Activated CD4-positive, alpha-beta T cell treated with anti-CD3 and anti-CD28 coated beads for 4 hours (primary cell): ENCODE results near the gene PDE2A.
A peak's percentile ranks its signal among the peaks of the same experiment; 100 is the strongest.

Experiments
- DNase-seq, 2 donors: peaks; one replicate each; pipeline ENCODE4 v3.0.0-alpha.2; 2020

Gene PDE2A

GRCh38 chr11:72587696-72588095 lies 86.5 kb downstream of the PDE2A start:
- DNase-seq = no peak

- DNase-seq = no peak
These were observed 87.7 kb downstream of the PDE2A start for GRCh38 chr11:72586321-72587090.

GRCh38 chr11:72585762-72586311 lies 88.4 kb downstream of the PDE2A start:
- DNase-seq = peak; percentile 62 to 88

GRCh38 chr11:72584939-72585597 lies 89.2 kb downstream of the PDE2A start:
- DNase-seq = no peak

GRCh38 chr11:72584293-72584938 lies 89.8 kb downstream of the PDE2A start:
- DNase-seq = peak; percentile 58 to 63

GRCh38 chr11:72583616-72584292 lies 90.5 kb downstream of the PDE2A start:
- DNase-seq = no peak

- no peak for DNase-seq
These were observed 91.1 kb downstream of the PDE2A start for GRCh38 chr11:72583177-72583553.

- no peak for DNase-seq
These were observed 91.7 kb downstream of the PDE2A start for GRCh38 chr11:72582206-72583176.

- DNase-seq = no peak
These were observed 93.2 kb downstream of the PDE2A start for GRCh38 chr11:72581067-72581466.

GRCh38 chr11:72580642-72580950 lies 93.6 kb downstream of the PDE2A start:
- no peak for DNase-seq

- no peak for DNase-seq
These were observed 94.2 kb downstream of the PDE2A start for GRCh38 chr11:72579816-72580641.

GRCh38 chr11:72578991-72579815 lies 95.0 kb downstream of the PDE2A start:
- no peak for DNase-seq

GRCh38 chr11:72578566-72578965 lies 95.7 kb downstream of the PDE2A start:
- DNase-seq = no peak

GRCh38 chr11:72578051-72578450 lies 96.2 kb downstream of the PDE2A start:
- no peak for DNase-seq

- no peak for DNase-seq
These were observed 96.9 kb downstream of the PDE2A start for GRCh38 chr11:72577271-72577721.

- DNase-seq = no peak
These were observed 97.6 kb downstream of the PDE2A start for GRCh38 chr11:72576661-72577060.

- DNase-seq = no peak
These were observed 98.0 kb downstream of the PDE2A start for GRCh38 chr11:72576243-72576595.

- no peak for DNase-seq
These were observed 98.5 kb downstream of the PDE2A start for GRCh38 chr11:72575533-72576242.
